ENCODE results near the gene LTO1. TPM values are rescaled to one million over a fixed set of nuclear protein-coding genes. Genes with fewer than 3 reads are reported as not detected.

Gene LTO1
- total and polyA plus RNA-seq, 8 donors = 18.0 to 45.3 (median 28.7) TPM

GRCh38 chr11:69711822-69712801, 37.0 kb upstream of the LTO1 start:
- H3K4me1 ChIP-seq = no peaks in the 10 kb centered on the region
- no peaks in the 10 kb centered on the region for H3K9me3 ChIP-seq
- H3K27me3 ChIP-seq = peaks cover 2 to 88% of the 10 kb centered on the region in 2 donors
- no peak overlapping the region for H3K27ac ChIP-seq
- ATAC-seq = no peak
- intact Hi-C loops (cut with DNase I) = no loop called here
- H3K36me3 ChIP-seq = no peaks in the 10 kb centered on the region
- H3K4me3 ChIP-seq = no peak overlapping the region
- TF ChIP-seq CTCF (IDR thresholded peaks at IDR 0.05) = no peak
- no peak for DNase-seq

GRCh38 chr11:69708736-69709401, 33.7 kb upstream of the LTO1 start:
- H3K4me3 ChIP-seq = no peak overlapping the region
- ATAC-seq (no peak), DNase-seq (no peak)
- no peak for TF ChIP-seq CTCF (IDR thresholded peaks at IDR 0.05)
- no peaks in the 10 kb centered on the region for H3K36me3 ChIP-seq
- H3K4me1 ChIP-seq = peaks cover 2 to 11% of the 10 kb centered on the region in 2 donors
- no peaks in the 10 kb centered on the region for H3K9me3 ChIP-seq
- peaks cover 35 to 95% of the 10 kb centered on the region in 2 donors for H3K27me3 ChIP-seq
- intact Hi-C loops (cut with DNase I) = no loop called here
- no peak overlapping the region for H3K27ac ChIP-seq

GRCh38 chr11:69707176-69707575, 32.0 kb upstream of the LTO1 start:
- no peak for ATAC-seq
- Histone ChIP-seq H3K4me1 (peaks cover 4 to 16% of the 10 kb centered on the region in 2 donors), H3K4me3 (no peak overlapping the region), H3K9me3 (no peaks in the 10 kb centered on the region), H3K36me3 (no peaks in the 10 kb centered on the region), H3K27me3 (peaks cover 52 to 97% of the 10 kb centered on the region in 2 donors), H3K27ac (no peak overlapping the region)
- TF ChIP-seq CTCF (IDR thresholded peaks at IDR 0.05) = no peak
- intact Hi-C loops (cut with DNase I) = no loop called here
- DNase-seq = no peak

- no peaks in the 10 kb centered on the region for H3K9me3 ChIP-seq
- peaks cover 4 to 16% of the 10 kb centered on the region in 2 donors for H3K4me1 ChIP-seq
- no peak for TF ChIP-seq CTCF (IDR thresholded peaks at IDR 0.05)
- DNase-seq (no peak), ATAC-seq (no peak)
- no peak overlapping the region for H3K4me3 ChIP-seq
- no peaks in the 10 kb centered on the region for H3K36me3 ChIP-seq
- intact Hi-C loops (cut with DNase I) = no loop called here
- H3K27ac ChIP-seq = no peak overlapping the region
- H3K27me3 ChIP-seq = peaks cover 62 to 98% of the 10 kb centered on the region in 2 donors
Observed at GRCh38 chr11:69705901-69706787, 31.0 kb upstream of the LTO1 start.

All from left lung (tissue), 10 donors.